NCI-H146 (cell line): ENCODE results near the gene GRK6.
A peak's percentile ranks its signal among the peaks of the same experiment; 100 is the strongest.

Experiments used
- DNase-seq: peaks from one replicate; lab custom pipeline; 2025; lab: John Stamatoyannopoulos, UW

Gene GRK6

DNA sequence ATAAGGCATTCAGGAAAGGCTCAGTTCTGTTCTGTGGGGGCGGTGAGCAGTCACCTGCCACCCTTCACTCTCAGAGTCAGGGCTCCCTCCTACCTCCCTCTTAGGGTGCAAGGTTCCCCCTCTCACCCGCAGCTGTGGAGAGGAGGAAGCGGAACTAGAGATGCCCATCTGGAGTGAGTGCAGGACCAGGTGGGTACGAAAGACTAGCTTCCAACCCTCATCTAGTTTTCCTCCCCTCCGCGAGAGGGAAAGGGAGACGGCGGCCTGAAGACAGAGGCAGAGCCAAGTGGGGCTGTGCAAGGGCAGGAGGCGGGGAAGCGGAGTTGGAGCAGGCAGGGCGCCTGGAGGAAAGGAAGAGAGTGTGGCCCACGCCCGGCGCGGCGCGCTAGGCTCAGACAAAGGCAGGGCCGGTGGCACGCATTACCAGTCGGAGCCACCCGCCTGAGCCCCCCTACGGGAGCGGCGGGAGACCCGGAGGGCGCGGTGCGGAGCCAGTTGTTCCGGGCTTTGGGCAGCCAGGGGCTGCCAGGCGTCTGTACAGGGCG, 27.4 kb downstream of the GRK6 start:
- DNase-seq = peak; percentile 34

DNA sequence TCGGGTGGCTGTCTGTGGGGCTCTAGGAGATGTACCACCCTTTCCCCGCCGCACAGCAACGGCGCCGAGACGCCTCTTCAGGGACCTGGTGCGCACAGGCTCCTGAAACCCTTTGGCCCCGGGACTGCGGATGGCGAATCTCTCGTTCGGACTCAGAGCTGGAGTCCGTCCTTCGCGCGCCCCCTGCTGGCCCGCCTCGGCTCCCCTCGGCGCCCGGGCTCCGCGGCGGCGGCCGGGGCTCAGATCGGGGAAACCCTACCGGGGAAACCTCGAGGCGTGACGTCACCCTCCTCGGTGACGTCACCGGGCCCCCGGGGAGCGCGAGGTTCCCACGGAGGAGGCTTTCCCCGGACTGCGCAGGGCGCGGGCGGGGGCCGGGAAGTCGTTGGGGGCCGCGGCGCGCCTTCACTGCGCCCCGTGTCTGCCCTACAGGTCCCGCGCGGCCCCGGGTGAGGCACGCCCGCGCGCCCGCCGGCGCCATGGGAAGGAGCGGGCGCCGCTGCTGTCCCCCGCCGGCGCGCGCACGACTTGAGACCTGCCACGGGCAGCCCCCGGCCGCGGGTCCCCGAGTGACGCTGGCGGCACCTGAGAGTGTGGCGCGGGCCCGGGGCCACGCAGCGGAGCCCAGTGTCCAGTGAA, 28.0 kb downstream of the GRK6 start:
- DNase-seq = peak; percentile 78

DNA sequence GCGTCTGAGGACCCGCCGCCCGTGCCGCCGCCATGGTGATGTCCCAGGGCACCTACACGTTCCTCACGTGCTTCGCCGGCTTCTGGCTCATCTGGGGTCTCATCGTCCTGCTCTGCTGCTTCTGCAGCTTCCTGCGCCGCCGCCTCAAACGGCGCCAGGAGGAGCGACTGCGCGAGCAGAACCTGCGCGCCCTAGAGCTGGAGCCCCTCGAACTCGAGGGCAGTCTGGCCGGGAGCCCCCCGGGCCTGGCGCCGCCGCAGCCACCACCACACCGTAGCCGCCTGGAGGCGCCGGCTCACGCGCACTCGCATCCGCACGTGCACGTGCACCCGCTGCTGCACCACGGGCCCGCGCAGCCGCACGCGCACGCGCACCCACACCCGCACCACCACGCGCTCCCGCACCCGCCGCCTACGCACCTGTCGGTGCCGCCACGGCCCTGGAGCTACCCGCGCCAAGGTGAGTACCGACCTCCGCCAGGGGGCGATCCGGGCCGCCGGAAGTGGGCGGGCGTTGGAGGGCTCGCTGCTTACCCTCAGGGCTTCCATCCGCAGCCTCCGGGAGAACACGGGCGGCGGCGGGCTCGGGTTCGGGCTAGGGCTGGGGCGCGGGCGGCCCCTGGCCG, 28.7 kb downstream of the GRK6 start:
- peak; percentile 81 for DNase-seq

DNA sequence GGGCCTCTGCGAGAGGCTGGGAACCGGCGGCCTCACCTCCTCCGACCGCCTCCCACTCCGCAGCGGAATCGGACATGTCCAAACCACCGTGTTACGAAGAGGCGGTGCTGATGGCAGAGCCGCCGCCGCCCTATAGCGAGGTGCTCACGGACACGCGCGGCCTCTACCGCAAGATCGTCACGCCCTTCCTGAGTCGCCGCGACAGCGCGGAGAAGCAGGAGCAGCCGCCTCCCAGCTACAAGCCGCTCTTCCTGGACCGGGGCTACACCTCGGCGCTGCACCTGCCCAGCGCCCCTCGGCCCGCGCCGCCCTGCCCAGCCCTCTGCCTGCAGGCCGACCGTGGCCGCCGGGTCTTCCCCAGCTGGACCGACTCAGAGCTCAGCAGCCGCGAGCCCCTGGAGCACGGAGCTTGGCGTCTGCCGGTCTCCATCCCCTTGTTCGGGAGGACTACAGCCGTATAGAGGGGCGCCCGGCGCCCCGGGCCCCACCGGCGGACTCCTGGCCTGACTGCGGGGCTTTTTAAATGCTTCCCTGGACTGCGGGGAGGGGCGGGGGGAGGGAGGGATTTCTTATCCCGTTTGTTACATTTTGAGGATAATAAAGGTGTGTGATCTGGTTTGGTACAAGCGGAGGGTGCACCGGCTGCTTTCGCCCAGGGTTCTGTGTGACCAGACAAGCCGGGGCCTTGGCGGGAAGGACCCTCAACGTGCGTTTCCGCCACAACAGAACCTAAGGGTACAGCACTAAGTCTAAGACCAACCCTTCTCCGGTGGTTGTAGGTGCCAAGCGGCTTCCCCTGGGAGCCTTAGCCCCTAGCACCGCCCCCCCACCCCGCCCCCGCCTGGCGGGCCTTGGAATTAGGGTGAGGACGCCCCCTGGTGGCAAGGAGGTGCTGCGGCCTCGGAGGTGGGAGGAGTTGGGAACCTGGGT, 29.4 kb downstream of the GRK6 start:
- DNase-seq = peak; percentile 88

DNA sequence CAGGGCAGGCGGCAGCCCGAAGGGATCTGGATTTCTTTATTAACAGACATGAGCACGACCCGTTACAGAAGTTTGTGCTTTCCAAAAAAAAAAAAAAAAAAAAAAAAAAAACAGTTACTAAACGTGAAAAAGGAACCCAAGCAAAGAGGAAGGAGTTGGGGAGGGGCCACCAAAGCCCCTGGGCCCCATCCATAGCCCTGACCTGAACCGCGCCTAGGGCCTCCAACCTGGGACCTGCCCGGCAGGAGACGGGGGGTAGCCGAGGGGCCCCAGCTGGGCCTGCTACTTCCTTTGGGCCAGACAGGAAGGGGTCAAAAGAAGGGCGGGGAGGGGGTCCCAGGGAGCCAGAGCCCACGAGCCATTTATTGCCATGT, 30.1 kb downstream of the GRK6 start:
- DNase-seq = no peak

DNA sequence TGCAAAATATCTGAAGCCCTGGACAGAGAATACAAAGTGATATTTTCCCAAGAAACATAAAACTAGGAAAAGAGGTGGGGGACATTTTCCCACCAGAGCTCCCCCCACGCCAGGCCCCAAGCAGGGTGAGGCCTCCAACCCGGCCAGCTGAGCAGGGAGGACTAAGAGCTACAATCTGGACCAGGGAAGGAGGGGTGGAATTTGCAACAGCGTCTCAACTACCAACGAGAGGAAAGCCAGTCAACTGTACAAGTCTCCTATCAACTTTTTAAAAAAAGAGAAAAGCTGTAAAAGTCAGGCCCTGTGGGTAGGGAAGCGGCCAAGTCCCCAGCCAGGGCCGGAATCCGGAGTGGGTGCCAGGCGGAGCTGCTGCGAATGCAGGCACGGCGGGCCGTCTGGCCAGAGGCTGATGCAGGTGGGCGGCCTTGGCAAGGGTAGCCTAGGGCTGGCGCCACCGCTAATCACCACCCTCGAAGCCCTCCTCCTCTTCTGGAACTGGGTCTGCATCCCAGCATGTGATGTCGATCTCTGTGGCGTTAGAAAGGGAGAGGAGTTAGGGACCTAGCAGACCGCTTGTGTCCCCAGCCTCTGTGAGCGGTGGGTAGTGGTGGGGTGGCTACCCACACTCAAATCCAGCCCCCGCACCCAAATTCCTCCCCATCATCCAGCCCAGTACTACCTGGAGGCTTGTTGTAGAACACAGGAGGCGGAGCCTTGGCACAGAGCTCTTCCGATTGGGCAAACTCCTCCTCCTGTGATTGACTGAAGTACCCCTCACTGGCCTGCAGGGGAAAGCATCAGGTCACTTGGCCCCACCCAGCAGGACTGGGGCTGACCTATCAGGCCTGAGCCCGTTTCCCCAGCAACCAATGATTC, 30.7 kb downstream of the GRK6 start:
- peak; percentile 92 for DNase-seq

DNA sequence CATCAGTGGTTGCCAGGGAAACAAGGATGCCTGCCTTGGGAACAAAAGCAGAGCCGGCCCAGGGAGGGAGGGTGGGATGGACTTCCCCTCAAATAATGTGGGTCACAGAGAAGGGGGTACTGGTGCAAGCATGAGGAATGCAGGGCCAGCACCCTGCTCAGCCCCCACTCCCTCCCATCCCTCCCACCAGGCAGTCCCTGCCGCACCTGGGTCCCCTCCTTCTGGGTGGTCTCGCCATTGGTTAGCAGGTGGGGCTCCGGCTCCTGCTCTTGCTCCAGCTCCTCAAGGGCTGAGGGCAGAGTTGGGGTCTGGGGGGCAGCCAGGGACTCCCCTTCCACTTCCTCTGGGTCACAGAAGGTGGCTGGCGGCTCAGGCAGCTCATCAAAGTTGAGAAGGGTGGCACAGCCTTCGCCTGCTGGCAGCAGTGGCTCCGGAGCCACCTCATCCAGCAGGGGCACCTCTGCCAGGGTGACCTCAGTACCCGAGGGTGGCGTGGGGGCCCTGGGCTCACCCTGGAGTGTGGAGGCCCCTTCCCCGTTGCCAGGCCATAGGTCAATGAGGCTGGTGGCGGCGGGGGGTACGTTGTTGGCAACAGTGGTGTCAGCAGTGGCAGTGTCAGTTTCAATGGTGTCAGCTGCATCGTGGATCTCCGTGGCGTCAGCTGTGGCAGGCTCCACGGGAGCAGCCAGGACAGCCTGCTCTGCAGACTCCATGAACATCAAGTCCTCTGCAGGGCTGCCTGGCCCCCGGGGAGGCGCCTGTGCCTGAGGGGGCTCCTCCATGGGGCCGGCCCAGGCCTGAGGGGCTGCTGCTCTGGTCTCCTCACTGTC, 31.6 kb downstream of the GRK6 start:
- DNase-seq = no peak

DNA sequence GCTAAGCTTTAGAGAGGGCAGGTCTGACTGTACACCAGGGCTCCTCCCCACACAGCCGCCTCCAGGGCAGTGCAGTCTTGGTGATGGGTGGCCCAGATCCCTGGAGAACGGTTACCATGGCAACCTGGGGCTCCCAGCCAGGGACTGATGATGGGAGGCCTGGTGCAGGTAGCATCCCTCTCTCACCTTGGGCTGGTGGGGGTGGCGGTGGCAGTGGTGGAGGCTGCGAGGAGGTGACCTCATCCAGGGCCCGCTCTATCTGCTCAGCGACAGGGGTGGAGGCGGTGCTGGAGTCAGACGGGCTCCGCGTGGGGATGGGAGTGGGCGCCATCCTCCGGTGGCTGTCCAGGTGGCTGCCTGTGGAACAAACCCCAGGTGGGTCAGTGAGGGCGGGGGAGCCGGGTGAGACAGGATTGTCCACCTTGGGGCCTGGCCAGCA, 32.5 kb downstream of the GRK6 start:
- DNase-seq = peak; percentile 17

DNA sequence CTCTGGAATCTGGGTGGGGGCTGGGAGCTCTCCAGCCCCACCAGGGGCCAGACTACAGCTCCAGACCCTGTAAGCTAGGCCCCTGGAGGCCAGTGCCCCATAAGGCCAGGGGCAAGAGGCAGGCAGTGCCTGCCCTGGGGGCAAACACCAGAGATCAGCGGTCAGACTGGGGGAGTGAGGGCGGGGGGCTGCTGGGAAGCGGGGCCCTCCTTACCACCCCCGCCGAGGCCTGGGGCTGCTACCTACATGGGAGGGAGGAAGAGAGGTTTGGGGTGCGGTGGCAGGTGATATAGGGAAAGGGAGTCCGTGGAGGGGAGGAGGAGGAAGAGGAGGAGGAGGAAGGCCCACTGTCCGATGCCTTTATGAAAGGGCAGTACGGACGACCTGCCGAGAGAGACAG, 32.9 kb downstream of the GRK6 start:
- DNase-seq = no peak

DNA sequence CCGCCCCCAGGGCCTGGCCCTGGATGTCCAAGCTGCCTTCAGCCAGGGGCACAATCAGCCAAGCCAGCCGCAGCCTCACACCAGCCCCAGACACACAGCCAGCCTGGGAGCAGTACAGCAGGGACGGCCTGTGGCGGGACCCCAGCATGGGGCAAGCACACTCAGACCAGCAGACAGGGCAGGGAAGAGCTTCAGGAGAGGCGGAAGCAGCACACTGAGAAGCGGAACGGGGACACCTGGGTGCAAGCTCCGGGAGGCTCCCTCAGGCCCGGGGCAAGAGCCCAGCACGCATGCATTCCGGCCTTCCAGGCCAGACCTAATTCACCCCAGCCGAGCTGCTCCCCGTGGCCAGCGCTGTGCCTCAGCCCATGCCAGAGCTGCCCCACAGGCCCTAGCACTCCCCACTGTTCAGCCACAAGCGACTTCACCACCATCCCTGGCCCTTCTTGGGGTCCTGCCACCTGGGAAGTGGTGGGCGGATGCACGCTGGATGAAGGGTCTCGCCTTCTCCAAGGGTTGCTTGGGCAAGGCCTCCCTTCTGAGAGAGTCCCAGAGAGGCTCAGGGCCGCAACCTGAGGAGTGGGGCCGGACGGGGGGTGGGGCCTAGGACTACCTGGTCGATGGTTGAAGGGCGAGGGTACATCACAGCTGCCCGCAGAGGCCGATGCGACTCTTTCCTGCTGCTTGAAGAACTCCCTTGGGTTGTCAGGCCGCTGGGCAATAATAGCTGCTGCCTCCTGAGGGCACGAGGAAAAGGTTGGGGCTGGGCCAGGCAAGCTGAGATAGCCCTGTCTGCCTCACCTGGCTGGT, 33.5 kb downstream of the GRK6 start:
- DNase-seq = no peak

DNA sequence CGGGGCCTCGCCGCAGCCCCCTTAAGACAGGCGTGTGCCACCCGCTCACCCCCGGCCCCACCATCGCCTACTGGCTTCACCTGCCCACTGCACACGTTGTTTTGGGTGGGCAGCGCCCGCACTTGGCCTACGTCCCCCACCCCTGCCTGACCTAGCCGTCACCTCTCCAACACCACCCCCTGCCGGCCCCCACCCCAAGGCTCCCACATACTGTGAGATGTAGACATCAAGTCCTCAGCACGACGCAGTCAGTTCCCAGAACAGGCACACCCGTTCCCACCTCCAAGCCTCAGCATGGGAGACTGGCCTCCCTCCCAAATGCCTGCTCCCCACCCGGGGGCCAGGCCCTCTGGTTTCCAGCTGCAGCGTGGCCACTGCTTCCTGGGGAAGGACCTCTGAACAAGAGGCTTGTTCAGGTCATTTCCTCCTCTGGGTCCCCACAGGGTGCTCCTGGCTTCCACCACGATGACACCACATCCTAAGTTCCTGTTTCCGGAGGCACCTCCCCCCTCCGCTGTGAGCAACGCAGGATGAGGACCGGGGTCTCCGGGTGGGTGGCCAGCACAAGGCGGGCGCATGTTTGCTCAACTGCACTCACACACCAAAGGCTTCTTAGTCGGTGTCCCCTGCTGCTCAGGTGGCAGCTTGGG, 35.7 kb downstream of the GRK6 start:
- DNase-seq = no peak

DNA sequence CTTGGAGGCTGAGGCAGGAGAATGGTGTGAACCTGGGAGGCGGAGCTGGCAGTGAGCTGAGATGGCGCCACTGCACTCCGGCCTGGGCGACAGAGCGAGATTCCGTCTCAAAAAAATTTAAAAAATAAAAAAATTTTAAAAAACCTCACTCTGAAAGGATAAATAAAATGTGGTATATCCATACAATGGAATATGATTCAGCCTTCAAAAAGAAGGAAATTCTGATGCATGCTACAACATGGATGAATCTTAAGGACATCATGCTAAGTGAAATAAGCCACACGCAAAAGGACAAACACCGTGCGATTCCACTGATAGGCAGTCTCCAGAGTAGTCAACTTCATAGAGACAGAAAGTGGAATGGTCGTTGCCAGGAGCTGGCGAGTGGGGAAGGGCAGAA, 38.6 kb downstream of the GRK6 start:
- DNase-seq = no peak

DNA sequence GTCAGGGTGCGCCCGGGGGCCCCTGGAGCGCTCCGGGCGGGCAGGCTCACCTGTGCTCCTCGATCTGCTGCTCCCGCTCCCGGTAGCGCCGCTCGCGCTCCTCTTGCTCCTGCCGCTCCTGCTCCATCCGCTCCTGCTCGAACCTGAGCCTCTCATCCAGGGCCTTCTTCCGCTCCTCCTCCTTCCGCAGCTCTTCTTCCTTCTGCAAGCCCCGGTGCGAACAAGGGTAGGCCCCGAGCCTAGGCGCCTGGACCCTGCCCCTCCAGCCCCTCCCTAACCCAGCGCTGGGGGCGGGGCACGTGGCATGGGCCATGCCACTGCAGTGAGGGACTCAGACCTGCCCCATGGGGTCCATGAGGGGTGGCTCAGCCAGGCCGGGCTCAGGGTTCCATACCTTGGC, 40.4 kb downstream of the GRK6 start:
- no peak for DNase-seq

DNA sequence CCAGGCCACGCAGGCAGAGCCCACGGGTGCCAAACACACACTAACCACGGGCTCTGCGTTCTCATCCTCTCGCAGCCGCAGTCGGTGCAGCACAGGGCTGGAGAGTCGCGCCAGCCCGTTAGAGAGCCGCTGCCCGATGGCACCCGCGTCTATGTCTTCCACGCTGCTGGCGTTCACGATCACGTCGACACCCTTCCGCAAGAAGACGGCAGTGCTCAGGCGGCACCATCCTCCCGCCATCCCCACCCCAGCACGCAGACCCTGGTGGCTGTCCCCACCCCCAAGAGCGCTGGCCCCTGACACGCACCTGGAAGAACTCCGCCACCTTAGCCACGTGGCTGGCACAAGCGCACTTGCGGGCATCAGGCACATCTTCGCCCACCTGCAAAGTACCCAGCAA, 41.0 kb downstream of the GRK6 start:
- DNase-seq = no peak

DNA sequence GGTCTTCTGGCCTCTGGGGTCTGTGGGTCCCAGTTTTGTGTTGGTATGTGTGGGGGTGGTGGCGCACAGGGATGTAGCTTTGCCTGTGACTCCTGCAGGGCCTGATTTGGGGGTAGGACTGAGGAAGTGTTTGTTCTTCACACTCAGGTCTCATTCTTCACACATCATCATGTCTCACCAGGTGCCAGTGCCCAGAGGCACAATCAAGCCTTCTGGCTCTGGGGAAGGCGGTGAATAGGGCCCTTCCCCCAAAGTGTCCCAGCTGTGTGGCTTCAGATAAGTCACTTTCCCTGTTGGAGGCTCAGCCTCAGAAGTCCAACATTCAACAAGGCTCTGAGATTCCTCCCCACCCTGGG, 41.8 kb downstream of the GRK6 start:
- DNase-seq = no peak

DNA sequence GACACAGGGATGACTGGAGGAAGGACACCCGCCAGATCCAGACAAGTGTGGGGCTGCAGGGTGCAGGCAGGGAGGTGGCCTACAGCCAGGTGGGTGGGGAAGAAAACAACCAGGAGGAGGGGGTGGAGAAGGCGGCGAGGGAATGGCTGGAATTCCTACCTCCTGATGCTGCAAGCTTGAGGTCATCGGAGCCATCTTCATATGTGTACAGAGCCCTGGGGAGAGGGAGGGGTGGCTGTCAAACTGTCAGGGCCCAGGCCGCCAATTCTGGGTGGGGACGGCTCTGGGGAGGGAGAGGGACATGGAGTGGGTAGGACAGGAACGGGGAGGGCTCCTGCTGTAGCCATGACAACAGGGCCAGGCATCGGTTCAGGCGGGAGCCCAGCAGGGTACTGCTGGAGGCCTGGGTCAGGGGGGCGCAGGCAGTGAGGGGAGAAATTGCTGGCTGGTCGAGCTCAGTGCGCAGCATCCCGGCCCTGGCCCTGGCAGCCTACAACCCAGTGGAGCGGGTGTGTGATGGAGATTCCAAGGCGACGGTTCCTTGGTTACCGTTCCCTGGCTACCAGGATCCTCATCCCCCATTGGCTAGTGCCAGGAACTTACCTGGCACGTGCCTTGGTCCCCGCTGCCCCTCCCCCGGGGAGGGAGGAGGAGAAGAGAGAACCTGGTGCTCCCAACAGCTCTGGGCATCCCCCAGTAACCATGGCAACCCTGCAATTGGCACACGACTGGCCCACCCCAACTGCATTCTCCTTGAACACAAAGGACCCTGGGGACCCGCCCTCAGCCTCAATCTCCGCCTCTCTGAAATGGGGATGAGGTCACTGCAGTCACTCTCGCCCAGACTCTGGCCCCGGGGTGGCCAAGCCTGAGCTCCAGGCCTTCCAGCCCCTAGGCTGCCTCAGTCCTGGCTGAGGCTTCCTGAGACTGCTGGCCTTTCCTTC, 42.5 kb downstream of the GRK6 start:
- peak; percentile 17 for DNase-seq

DNA sequence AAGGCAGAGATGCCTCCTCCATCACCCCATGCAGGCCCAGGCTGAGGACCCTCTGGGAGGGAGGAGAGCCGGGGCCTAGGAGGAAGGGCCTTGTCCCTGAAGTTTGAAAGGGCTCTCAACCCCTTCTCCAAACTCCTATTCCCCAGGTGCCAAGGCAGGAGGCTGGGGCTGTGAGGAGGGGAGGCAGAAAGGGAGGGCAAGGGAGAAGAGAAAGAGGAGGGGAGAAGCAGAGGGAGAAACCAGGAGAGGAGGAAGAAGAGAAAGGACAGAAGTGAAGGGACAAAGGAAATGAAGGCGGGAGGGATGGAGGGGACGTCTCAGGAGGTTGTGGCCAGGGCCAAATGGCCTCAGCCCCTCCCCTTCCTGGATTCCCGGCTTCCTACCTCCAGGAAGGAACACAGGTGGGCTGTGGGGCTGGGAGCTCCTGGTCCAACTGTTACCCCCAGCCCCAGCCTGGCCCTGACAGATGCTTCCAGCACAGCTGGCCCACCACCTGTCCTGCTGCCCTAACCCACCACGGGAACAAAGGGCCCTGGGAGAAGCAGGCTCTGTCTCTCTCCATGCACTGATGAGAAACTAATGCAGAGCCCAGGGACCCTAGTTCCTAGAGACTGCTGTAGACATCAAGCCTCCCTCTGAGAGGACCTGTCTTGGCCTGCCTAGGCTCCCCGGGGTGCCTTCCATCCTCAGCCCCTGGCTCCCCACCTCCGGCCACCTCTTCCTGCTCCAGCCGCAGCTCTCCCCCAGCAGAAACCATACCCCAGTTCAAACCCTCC, 43.5 kb downstream of the GRK6 start:
- peak; percentile 35 for DNase-seq
